CD4-positive, alpha-beta memory T cell (primary cell): Measurements from ENCODE around the gene SLC48A1. TPM values are rescaled to one million over a fixed set of nuclear protein-coding genes. Genes with fewer than 3 reads are reported as not detected.

ENCODE experiments used
- CTCF ChIA-PET: fragments of 350-600 bp; sonication (Branson Sonifier 250); formaldehyde crosslinking; loops from one replicate; lab custom pipeline; 2021; ENCODE audit warnings: inconsistent platforms; ENCODE audit not compliant: partially characterized antibody; lab: Charles Lee
- POLR2A ChIA-PET: fragments of 350-600 bp; sonication (Branson Sonifier 250); formaldehyde crosslinking; loops from one replicate; lab custom pipeline; 2021; ENCODE audit not compliant: partially characterized antibody; lab: Charles Lee
- DNase-seq, 5 donors: peaks; one replicate each; pipeline versions ENCODE4 v3.0.0 to v3.0.0-alpha.2; 2020 to 2022; ENCODE audit warnings: mixed read lengths in 1 of 5
- H3K27ac ChIP-seq: one replicate; pipeline ENCODE4 v1.7.0; 2013; ENCODE audit warnings: low read depth, low read length
- H3K27me3 ChIP-seq: 2 replicates; pipeline ENCODE4 v1.7.0; 2013; ENCODE audit warnings: mild to moderate bottlenecking, low read length, moderate library complexity; ENCODE audit not compliant: insufficient read depth
- H3K36me3 ChIP-seq: 2 replicates; pipeline ENCODE4 v1.7.0; 2013; ENCODE audit warnings: mild to moderate bottlenecking, low read length, moderate library complexity; ENCODE audit not compliant: insufficient read depth
- H3K4me1 ChIP-seq: 2 replicates; pipeline ENCODE4 v1.7.0; 2013; ENCODE audit warnings: mild to moderate bottlenecking, low read length, moderate library complexity; ENCODE audit not compliant: insufficient read depth
- H3K4me3 ChIP-seq, 2 donors: one replicate each; pipeline ENCODE4 v1.7.0; 2013; ENCODE audit warnings: low read length in 2 of 2, mild to moderate bottlenecking in 1 of 2
- H3K9me3 ChIP-seq, 2 donors: one replicate each; pipeline ENCODE4 v1.7.0; 2013; ENCODE audit warnings: low read length in 2 of 2, control low read depth in 1 of 2; ENCODE audit not compliant: control insufficient read depth in 1 of 2
- H3K27ac Mint-ChIP-seq, 7 donors: one replicate each; pipeline ENCODE4 v1.8.0; 2020 to 2021; ENCODE audit warnings: mixed read lengths in 7 of 7, mild to moderate bottlenecking in 6 of 7, inconsistent platforms in 3 of 7, moderate library complexity in 3 of 7
- H3K27me3 Mint-ChIP-seq, 2 donors: one replicate each; pipeline ENCODE4 v1.8.0; 2020 to 2021; ENCODE audit warnings: mixed read lengths in 2 of 2
- H3K36me3 Mint-ChIP-seq, 2 donors: one replicate each; pipeline ENCODE4 v1.8.0; 2020 to 2021; ENCODE audit warnings: mixed read lengths in 2 of 2, inconsistent platforms in 1 of 2, mild to moderate bottlenecking in 1 of 2
- H3K4me1 Mint-ChIP-seq, 4 donors: one replicate each; pipeline ENCODE4 v1.8.0; 2020 to 2021; ENCODE audit warnings: mixed read lengths in 4 of 4, mild to moderate bottlenecking in 1 of 4
- H3K4me3 Mint-ChIP-seq, 8 donors: one replicate each; pipeline ENCODE4 v1.8.0; 2020 to 2021; ENCODE audit warnings: mixed read lengths in 8 of 8, mild to moderate bottlenecking in 7 of 8, moderate library complexity in 6 of 8, inconsistent platforms in 3 of 8
- H3K9me3 Mint-ChIP-seq, 8 donors: one replicate each; pipeline ENCODE4 v1.8.0; 2020 to 2021; ENCODE audit warnings: mixed read lengths in 8 of 8, mild to moderate bottlenecking in 5 of 8, inconsistent platforms in 3 of 8, moderate library complexity in 1 of 8
- intact Hi-C: fragments of 100-400 bp; cut with micrococcal nuclease; formaldehyde crosslinking; loops from one replicate; pipeline ENCODE4 v1.15.1; 2023
- polyA plus RNA-seq, 2 donors: library from polyadenylated mRNA; unstranded; fragments of 300-500 nt; fragmentation: Illumina TruSeq; gene quantifications; one replicate each; pipeline ENCODE4 v1.2.3, GENCODE V29; 2021
- total RNA-seq, 2 experiments: library from RNA; stranded (reverse); gene quantifications; one replicate each; pipeline ENCODE4 v1.2.3, GENCODE V29; 2021

The SLC48A1 gene
- total and polyA plus RNA-seq, 4 experiments from 2014 or later: 8.7 to 12.3 (median 10.6) TPM

- ChIA-PET POLR2A (interaction anchor here (0.7 to 1.5 kb wide), 5 partner anchors 15 to 49 kb away, joined by 3 to 5 read pairs (median 4); partner anchors contain the start of gene HDAC7), CTCF (interaction anchor here (0.9 to 6.4 kb wide), 8 partner anchors 10 to 49 kb away, joined by 3 to 54 read pairs (median 4); no protein-coding TSS in a partner anchor)
- H3K4me3 Mint-ChIP-seq: no peak overlapping the region
- peaks cover 44 to 83% of the 10 kb centered on the region in 2 donors for H3K36me3 Mint-ChIP-seq
- H3K9me3 Mint-ChIP-seq: no peaks in the 10 kb centered on the region
- H3K27me3 Mint-ChIP-seq: no peaks in the 10 kb centered on the region
- H3K4me1 Mint-ChIP-seq: peaks cover 0 to 6% (median 3%) of the 10 kb centered on the region in 4 donors
- intact Hi-C loops: no loop called here
- Histone ChIP-seq H3K27me3 (no peaks in the 10 kb centered on the region), H3K4me1 (no peaks in the 10 kb centered on the region), H3K9me3 (no peaks in the 10 kb centered on the region), H3K36me3 (peaks cover 91% of the 10 kb centered on the region), H3K27ac (no peak overlapping the region), H3K4me3 (no peak overlapping the region)
- no peak for DNase-seq
- H3K27ac Mint-ChIP-seq: peak overlapping the region in 3 of 7 donors; percentile 47 to 75 (median 55)
Observed at GRCh38 chr12:47789141-47789540, 16.1 kb downstream of the SLC48A1 start.

- DNase-seq: no peak
- H3K9me3 Mint-ChIP-seq: no peaks in the 10 kb centered on the region
- Histone ChIP-seq H3K9me3 (no peaks in the 10 kb centered on the region), H3K4me3 (no peak overlapping the region), H3K27ac (no peak overlapping the region), H3K36me3 (peaks cover 91% of the 10 kb centered on the region), H3K4me1 (no peaks in the 10 kb centered on the region), H3K27me3 (no peaks in the 10 kb centered on the region)
- POLR2A ChIA-PET: interaction anchor here (0.7 to 1.6 kb wide), 6 partner anchors 15 to 48 kb away, joined by 3 to 5 read pairs (median 4); partner anchors contain the start of gene HDAC7
- peaks cover 0 to 6% (median 3%) of the 10 kb centered on the region in 4 donors for H3K4me1 Mint-ChIP-seq
- no peaks in the 10 kb centered on the region for H3K27me3 Mint-ChIP-seq
- H3K27ac Mint-ChIP-seq: peak overlapping the region in 1 of 7 donors; percentile 47
- peaks cover 43 to 80% of the 10 kb centered on the region in 2 donors for H3K36me3 Mint-ChIP-seq
- H3K4me3 Mint-ChIP-seq: no peak overlapping the region
- intact Hi-C loops: no loop called here
- CTCF ChIA-PET: interaction anchor here (1.2 to 6.4 kb wide), 9 partner anchors 13 to 160 kb away, joined by 3 to 54 read pairs (median 4); no protein-coding TSS in a partner anchor
Observed at GRCh38 chr12:47789712-47790489, 16.9 kb downstream of the SLC48A1 start.

GRCh38 chr12:47790676-47791350 is 17.8 kb downstream of the SLC48A1 start:
- H3K4me3 Mint-ChIP-seq: no peak overlapping the region
- POLR2A ChIA-PET: interaction anchor here (0.6 to 1.6 kb wide), 3 partner anchors 17 to 26 kb away, joined by 3 to 5 read pairs (median 3); no protein-coding TSS in a partner anchor
- H3K9me3 ChIP-seq: no peaks in the 10 kb centered on the region
- H3K4me3 ChIP-seq: no peak overlapping the region
- intact Hi-C loops: no loop called here
- H3K27me3 ChIP-seq: no peaks in the 10 kb centered on the region
- peak overlapping the region in 3 of 7 donors; percentile 25 to 72 (median 47) for H3K27ac Mint-ChIP-seq
- no peaks in the 10 kb centered on the region for H3K27me3 Mint-ChIP-seq
- no peak for DNase-seq
- H3K36me3 ChIP-seq: peaks cover 91% of the 10 kb centered on the region
- H3K4me1 ChIP-seq: no peaks in the 10 kb centered on the region
- H3K36me3 Mint-ChIP-seq: peaks cover 39 to 79% of the 10 kb centered on the region in 2 donors
- H3K27ac ChIP-seq: no peak overlapping the region
- peaks cover 0 to 6% (median 3%) of the 10 kb centered on the region in 4 donors for H3K4me1 Mint-ChIP-seq
- CTCF ChIA-PET: interaction anchor here (1.0 to 6.4 kb wide), 7 partner anchors 9 to 159 kb away, joined by 3 to 54 read pairs (median 3); no protein-coding TSS in a partner anchor
- no peaks in the 10 kb centered on the region for H3K9me3 Mint-ChIP-seq

DNA sequence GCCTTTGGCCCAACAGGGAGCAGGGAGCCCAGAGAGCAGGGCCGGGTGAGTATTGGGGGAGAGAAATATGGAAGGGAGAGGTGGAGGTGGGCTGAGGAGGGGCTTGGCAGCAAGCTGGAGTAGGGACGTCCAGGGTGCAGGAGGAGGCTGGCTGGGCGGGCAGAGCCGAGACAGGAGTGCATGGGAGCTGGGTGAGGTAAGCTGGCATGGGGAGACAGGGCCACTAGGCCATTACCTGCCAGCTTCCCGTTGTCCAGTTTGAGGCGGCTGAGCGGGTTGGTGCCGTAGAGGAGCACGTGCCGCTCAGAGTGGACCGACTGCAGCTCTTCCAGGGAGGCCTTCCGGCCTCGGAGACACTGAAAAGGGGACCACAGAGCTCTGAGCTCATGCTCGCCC is 18.3 kb downstream of the SLC48A1 start:
- peak overlapping the region in 1 of 8 donors; percentile 54 for H3K4me3 Mint-ChIP-seq
- no peak overlapping the region for H3K27ac ChIP-seq
- H3K36me3 Mint-ChIP-seq: peaks cover 39 to 75% of the 10 kb centered on the region in 2 donors
- DNase-seq: no peak
- no peak overlapping the region for H3K4me3 ChIP-seq
- no peak overlapping the region for H3K27ac Mint-ChIP-seq
- no peaks in the 10 kb centered on the region for H3K9me3 Mint-ChIP-seq
- no peaks in the 10 kb centered on the region for H3K9me3 ChIP-seq
- H3K27me3 ChIP-seq: no peaks in the 10 kb centered on the region
- ChIA-PET CTCF (interaction anchor here (1.0 to 6.4 kb wide), 7 partner anchors 10 to 158 kb away, joined by 3 to 54 read pairs (median 4); no protein-coding TSS in a partner anchor), POLR2A (interaction anchor here (0.6 to 1.6 kb wide), 2 partner anchors 16 to 17 kb away, joined by 3 read pairs; no protein-coding TSS in a partner anchor)
- H3K27me3 Mint-ChIP-seq: no peaks in the 10 kb centered on the region
- no peaks in the 10 kb centered on the region for H3K4me1 ChIP-seq
- intact Hi-C loops: no loop called here
- peaks cover 91% of the 10 kb centered on the region for H3K36me3 ChIP-seq
- H3K4me1 Mint-ChIP-seq: peaks cover 0 to 6% (median 3%) of the 10 kb centered on the region in 4 donors

DNA sequence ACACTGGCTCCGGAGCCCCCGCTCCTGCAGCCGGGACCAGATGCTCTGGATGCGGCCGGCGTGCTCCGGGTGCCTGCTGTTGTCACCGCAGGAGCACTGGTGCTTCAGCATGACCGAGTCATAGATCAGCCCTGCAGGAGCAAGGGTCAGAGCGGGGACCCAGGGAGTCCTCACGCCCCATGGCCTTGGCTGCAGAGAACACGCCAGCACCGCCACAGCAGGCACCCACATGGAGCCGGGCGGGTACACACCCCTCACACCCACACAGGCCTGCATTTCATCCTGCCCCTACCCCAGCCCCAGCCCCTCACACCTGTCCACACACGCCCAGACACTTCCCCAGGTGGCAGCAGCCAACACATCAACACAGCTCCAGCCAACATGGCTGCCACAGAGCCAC is 18.8 kb downstream of the SLC48A1 start:
- H3K4me1 ChIP-seq: no peaks in the 10 kb centered on the region
- no peak overlapping the region for H3K4me3 ChIP-seq
- ChIA-PET POLR2A (no interaction called here), CTCF (interaction anchor here (0.5 to 6.4 kb wide), 8 partner anchors 10 to 1197 kb away, joined by 3 to 54 read pairs (median 4); no protein-coding TSS in a partner anchor)
- no peaks in the 10 kb centered on the region for H3K9me3 ChIP-seq
- Mint-ChIP-seq H3K27me3 (no peaks in the 10 kb centered on the region), H3K9me3 (no peaks in the 10 kb centered on the region), H3K27ac (peak overlapping the region in 2 of 7 donors; percentile 59 to 67), H3K4me1 (peaks cover 0 to 6% (median 3%) of the 10 kb centered on the region in 4 donors), H3K36me3 (peaks cover 39 to 70% of the 10 kb centered on the region in 2 donors), H3K4me3 (no peak overlapping the region)
- intact Hi-C loops: no loop called here
- peaks cover 90% of the 10 kb centered on the region for H3K36me3 ChIP-seq
- H3K27ac ChIP-seq: no peak overlapping the region
- DNase-seq: no peak
- H3K27me3 ChIP-seq: no peaks in the 10 kb centered on the region

- Mint-ChIP-seq H3K27ac (peak overlapping the region in 1 of 7 donors; percentile 44), H3K36me3 (peaks cover 34 to 67% of the 10 kb centered on the region in 2 donors), H3K9me3 (no peaks in the 10 kb centered on the region), H3K27me3 (no peaks in the 10 kb centered on the region), H3K4me1 (peaks cover 0 to 6% (median 2%) of the 10 kb centered on the region in 4 donors), H3K4me3 (no peak overlapping the region)
- Histone ChIP-seq H3K36me3 (peaks cover 88% of the 10 kb centered on the region), H3K27ac (no peak overlapping the region), H3K9me3 (no peaks in the 10 kb centered on the region), H3K27me3 (no peaks in the 10 kb centered on the region), H3K4me3 (no peak overlapping the region), H3K4me1 (no peaks in the 10 kb centered on the region)
- CTCF ChIA-PET: interaction anchor here (1.3 to 1.8 kb wide), 4 partner anchors 9 to 51 kb away, joined by 4 to 7 read pairs (median 5); no protein-coding TSS in a partner anchor
- intact Hi-C loops: no loop called here
- POLR2A ChIA-PET: interaction anchor here (1.5 to 9.3 kb wide), 2 partner anchors 18 to 41 kb away, joined by 4 to 73 read pairs; no protein-coding TSS in a partner anchor
- no peak for DNase-seq
Observed at GRCh38 chr12:47793015-47793681, 20.1 kb downstream of the SLC48A1 start.
